NCI-H1694 (cell line): ENCODE results near the gene CCAR1.
A peak's percentile ranks its signal among the peaks of the same experiment; 100 is the strongest.
"Not testable (repeated sequence)": the region's sequence is repeated elsewhere in the genome, so short reads cannot be mapped to it uniquely, and the experiment has no call there.

Source experiments
- DNase-seq: peaks from one replicate; lab custom pipeline; 2025; lab: John Stamatoyannopoulos, UW

The CCAR1 gene

DNA sequence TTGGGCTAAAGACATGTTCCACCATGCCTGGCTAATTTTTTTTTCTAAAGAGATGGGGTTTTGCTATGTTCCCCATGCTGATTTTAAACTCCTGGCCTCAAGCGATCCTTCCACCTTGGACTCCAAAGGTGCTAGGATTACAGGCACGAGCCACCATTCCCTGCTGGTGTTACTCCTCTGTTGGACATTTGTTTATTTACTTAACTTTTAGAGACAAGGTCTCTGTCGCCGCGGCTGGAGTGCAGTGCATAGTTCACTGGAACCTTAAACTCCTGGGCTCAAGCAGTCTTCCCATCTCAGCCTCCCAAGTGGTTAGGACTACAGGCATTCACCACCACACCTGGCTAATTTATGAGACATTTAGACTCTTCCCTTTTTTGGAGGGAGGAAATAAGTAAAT, 38.9 kb downstream of the CCAR1 start:
- no peak for DNase-seq

DNA sequence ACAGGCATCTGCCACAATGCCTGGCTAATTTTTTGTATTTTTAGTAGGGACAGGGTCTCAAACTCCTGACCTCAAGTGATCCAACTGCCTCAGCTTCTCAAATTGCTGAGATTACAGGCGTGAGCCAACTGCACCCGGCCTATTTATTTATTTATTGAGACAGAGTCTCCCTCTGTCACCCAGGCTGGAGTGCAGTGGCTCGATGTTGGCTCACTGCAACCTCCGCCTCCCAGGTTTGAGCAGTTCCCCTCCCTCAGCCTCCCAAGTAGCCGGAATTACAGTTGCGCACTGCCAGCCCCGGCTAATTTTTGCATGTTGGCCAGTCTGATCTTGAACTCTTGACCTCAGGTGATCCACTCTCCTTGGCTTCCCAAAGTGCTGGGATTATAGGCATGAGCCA, 46.4 kb downstream of the CCAR1 start:
- not testable (repeated sequence) for DNase-seq

DNA sequence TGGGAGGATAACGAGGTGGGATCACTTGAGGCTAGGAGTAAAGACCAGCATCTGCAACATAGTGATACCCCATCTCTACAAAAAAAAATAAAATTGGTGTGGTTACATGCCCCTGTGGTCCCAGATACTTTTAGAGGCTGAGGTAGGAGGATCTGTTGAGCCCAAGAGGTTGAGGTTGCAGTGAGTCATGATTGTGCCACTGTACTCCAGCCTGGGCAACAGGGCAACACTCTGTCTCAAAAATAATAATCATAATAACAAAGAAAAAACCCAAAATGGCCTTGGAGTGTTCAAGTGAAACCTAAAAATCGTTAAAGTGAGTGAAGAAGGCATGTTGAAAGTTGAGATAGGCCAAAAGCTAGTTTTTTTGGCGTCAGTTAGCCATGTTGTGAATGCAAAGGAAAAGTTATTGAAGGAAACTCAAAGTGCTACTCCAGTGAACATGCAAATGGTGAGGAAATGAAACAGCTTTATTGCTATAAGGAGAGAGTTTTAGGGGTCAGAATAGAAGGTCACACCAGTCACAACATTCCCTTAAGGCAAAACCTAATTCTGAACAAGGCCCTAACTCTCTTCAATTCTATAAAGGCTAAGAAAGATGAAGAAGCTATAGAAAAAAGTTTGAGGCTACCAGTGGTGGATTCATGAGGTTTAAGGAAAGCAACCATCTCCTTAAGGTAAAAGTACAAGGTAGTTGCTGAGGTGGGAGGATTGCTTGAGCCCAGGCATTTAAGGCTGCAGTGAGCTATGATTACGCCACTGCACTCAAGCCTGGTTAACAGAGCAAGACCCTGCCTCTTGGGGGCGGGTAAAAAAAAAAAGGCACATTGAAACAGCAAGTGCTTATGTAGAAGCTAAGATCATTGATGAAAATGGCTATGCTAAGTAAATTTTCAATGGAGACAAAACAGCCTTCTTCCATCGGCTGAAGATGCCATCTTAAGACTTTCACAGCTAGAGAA, 60.9 kb downstream of the CCAR1 start:
- no peak for DNase-seq

DNA sequence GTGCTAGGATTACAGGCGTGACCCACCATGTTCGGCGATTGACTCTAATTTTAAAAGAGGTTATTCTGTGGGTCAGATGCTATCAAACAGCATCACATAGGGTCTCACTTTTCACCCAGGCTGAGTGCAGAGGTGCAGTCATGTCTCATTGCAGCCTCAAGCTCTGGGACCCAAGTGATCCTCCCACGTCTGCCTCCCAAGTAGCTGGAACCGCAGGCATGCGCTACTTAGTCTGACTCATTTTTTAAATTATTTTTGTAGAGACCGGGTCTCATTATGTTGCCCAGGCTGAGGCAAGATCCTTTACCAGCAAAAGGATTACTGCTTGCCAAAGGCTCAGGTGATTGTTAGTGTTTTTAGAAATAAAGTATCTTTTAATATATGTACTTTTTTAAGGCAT, 63.4 kb downstream of the CCAR1 start:
- no peak for DNase-seq

DNA sequence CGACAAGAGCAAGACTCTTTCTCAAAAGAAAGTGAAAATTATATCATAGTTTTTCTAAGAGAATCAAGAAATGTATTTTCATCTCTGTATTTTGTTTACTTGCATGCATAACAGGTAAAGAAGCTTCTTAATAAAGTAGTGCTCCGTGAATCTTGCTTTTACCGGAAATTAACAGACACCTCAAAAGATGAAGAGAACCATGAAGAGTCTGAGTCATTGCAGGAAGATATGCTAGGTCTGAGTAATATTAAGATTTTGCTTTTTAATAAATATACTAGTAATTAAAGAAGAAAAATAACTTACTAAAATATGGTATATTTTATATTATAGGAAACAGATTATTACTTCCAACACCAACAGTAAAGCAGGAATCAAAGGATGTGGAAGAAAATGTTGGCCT, 66.8 kb downstream of the CCAR1 start:
- no peak for DNase-seq

DNA sequence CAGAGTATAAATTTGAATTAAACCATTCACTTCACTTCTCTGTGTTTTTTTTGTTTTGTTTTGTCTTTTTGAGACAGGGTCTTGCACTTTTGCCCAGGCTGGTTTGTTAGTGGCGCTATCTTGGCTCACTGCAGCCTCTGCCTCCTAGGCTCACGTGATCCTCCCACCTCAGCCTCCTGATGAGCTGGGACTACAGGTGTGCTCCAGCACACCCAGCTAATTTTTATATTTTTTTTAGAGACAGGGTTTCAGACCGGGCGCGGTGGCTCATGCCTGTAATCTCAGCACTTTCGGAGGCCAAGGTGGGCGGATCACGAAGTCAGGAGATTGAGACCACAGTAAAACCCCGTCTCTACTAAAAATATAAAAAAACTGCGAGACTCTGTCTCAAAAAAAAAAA, 69.4 kb downstream of the CCAR1 start:
- no peak for DNase-seq

GRCh38 chr10:68792115-68792514, 71.1 kb downstream of the CCAR1 start:
- DNase-seq, result no peak

- no peak for DNase-seq
Observed at GRCh38 chr10:68795886-68796532, 75.0 kb downstream of the CCAR1 start.

- no peak for DNase-seq
Observed at GRCh38 chr10:68796605-68797004, 75.6 kb downstream of the CCAR1 start.

DNA sequence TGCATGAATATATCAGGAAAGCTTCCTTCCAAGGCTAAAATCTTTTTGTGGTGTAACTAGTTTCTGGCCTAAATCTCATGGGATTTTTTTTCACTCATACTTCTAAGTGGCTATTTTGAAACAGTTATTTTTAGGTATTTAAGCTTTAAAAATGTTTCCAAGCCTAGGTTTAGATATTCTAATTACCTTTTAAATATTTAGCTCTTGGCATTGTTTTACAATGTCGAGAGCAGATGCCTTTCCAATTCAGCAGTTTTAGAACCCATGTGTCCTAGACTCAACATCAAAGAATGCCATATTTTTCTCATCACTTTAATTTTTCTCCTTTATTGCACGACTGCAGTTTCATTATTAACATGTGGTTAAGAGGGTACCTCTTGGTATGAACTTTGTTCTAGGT, 79.2 kb downstream of the CCAR1 start:
- DNase-seq, result no peak

DNA sequence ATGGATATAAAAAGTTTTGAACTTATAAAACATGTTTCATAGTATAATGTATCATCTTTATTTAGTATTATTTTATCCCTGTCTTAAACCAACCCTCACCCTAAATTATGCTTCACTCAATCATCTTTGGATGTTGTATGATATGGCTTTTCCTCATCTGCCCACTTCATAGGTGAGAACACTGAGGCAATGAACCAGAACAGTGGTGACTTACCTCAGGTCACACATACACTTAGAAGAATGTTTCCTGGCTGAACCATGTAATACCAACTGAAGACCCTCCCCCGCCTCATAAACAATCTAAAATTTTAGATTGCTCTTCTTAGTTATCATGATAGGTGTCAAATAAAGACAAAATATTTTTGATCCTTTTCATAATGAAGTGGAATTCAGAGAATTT, 83.7 kb downstream of the CCAR1 start:
- DNase-seq, result no peak

DNA sequence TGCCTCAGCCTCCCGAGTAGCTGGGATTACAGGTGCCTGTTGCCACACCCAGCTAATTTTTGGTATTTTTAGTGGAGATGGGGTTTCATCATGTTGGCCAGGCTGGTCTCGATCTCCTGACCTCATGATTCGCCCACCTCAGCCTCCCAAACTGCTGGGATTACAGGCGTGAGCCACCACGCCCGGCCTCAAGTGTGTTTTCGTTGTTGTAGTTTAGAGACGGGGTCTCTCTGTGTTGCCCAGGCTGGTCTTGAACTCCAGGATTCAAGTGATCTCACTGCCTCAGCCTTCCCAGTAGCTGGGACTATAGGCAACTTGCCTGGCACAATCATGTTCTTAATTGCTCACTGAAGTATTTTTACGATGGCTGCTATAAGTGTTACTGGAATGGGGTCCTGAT, 89.8 kb downstream of the CCAR1 start:
- not testable (repeated sequence) for DNase-seq

DNA sequence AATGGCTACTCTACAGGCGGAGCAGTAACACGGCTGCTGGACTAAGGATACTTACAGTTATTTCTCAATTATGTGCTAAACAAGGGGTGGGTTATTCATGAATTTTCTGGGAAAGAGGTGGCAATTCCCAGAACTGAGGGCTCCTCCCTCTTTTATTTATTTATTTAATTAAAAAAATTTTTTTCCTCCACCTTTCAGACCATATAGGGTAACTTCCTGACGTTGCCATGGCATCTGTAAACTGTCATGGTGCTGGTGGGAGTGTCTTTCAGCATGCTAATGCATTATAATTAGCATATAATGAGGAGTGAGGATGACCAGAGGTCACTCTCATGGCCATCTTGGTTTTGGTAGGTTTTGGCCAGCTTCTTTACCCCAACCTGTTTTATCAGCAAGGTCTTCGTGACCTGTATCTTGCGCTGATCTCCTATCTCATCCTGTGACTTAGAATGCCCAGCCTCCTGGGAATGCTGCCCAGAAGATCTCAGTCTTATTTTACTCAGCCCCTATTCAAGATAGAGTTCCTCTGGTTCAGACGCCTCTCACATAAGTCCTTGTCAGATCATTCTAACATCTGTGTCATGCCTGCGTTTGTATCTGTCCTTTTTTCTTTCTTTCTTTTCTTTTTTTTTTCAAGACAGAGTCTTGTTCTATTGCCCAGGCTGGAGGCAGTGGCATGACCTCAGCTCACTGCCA, 90.4 kb downstream of the CCAR1 start:
- DNase-seq, result no peak

- no peak for DNase-seq
Observed at GRCh38 chr10:68812420-68812819, 91.4 kb downstream of the CCAR1 start.

DNA sequence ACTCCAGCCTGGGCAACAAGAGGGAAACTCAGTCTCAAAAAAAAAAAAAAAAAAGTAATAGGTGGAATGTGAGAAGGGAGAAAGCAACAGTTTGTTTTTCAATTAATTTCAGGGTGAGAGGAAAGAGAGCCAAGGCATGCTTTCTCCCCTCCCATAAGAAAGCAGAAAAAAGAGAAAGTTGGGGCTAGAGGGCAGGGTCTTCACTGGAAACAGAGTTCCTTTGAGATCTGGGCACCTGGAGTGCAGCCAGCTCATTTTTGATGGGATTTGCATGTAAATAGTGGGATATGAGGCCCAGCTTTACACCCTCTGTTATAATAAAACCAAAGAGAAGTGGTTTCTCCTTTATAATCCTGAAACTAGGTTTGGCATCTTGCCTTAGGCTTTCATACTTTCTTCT, 92.5 kb downstream of the CCAR1 start:
- no peak for DNase-seq

DNA sequence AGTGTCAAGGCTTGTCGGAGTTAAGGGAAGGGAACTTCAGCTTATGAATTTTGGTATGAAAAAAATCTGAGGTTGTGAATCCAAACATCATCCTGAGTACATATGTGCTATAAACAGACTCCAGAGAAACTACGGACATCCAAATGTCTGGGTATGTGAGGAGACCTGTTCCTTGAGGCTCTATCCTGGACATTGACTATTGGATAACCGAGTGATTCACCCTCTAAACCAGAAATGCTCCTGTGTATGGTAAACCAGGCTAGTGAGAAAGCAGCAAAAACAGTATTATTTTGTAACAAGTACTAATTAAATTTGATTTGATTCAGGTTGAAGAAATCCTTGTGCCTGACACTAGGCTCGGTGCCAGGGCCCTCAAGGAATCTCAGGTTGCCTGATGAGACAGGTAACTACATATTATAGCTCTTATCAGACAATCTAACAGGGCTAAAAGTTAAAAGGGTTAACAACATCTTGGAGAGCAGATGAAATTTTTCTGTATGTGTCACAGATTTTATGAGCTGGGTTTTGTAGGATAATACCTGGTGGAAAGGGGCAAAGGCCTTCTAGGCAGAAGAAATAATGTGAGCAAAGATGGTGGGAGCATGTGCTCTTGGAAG, 95.9 kb downstream of the CCAR1 start:
- DNase-seq, result no peak

DNA sequence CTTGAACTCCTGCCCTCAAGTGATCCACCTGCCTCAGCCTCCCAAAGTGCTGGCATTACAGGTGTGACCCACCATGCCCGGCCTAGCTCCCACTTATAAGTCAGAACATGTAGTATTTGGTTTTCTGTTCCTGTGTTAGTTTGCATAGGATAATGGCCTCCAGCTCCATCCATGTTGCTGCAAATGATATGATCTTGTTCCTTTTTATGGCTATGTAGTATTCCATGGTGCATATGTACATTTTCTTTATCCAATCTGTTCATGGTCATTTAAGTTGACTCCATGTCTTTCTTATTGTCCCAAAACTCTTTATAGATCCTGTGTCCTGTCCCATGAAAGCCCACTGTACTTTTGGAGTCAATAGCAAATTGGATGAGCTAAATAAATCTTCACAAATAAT, 99.3 kb downstream of the CCAR1 start:
- DNase-seq, result not testable (repeated sequence)

DNA sequence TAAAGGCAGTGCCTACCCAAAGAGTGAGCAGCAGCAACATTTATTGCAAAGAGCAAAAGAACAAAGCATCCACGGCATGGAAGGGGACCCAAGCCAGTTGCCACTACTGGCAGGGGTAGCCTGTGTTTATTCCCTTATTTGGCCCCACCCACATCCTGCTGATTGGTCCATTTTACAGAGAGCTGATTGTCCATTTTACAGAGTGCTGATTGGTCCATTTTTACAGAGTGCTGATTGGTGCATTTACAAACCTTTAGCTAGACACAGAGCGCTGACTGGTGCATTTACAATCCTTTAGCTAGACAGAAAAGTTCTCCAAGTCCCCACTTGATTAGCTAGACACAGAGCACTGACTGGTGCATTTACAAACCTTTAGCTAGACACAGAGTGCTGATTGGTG, 101.6 kb downstream of the CCAR1 start:
- DNase-seq, result not testable (repeated sequence)

DNA sequence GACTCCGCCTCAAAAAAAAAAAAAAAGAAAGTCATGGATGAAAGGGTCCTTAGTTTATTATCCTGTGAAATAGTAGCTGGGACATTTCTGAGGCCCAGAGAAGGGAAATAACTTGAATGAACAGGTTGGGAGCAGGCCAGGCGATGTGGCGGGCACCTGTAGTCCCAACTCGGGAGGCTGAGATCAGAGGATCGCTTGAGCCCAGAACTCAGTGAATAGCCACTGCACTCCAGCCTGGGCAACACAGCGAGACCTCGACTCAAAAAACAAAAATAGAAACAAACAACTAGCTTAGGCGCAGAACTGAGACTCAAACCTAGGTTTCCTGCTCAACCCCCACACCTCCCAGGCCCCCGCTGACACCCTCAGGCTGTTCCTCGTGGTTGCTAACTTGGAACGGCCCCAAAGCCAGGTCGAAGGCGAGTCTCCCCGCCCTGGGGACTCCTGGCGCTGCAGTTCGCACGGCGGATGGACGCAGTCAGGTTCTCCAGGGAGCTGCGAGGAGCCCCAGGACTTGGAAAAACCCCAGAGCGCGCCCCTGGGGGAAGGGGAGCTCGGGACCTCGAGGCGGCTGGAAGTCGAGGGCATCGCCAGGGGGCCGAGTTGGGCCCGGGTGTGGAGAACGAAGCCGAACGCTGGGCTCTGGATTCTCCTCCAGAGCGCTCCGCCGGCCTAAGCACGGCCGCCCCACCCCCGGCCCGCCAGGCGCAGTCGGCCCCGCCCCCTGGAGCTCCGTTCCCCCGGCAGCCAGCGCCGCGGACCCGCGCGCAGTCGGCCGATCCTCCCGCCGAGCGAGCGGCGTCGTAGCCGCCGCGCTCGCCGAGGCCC, 105.9 kb downstream of the CCAR1 start, which contains the start of gene STOX1:
STOX1 (plus strand) TSS at position 768 of the 828 bp plus-strand sequence. CDS start 93 bp downstream, outside the sequence.
- DNase-seq, result peak; percentile 4

DNA sequence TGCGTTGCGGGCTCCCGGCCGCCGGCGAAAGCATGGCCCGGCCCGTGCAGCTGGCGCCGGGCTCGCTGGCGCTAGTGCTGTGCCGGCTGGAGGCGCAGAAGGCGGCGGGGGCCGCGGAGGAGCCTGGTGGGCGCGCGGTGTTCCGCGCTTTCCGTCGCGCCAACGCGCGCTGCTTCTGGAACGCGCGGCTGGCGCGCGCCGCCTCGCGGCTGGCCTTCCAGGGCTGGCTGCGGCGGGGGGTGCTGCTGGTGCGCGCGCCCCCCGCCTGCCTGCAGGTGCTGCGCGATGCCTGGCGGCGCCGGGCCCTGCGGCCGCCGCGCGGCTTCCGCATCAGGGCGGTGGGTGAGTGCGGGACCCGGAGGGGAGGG, 106.5 kb downstream of the CCAR1 start:
- DNase-seq, result not testable (repeated sequence)

GRCh38 chr10:68828083-68828601, 107.1 kb downstream of the CCAR1 start:
- DNase-seq, result not testable (repeated sequence)
